Progenitor cell of endocrine pancreas (in vitro differentiated cells): ENCODE results near the gene RAC3. TPM values are rescaled to one million over a fixed set of nuclear protein-coding genes. Genes with fewer than 3 reads are reported as not detected.

Experiments used
- DNase-seq: peaks from one replicate; pipeline ENCODE4 v3.0.0; 2021; ENCODE audit warnings: low spot score; ENCODE audit not compliant: unreplicated experiment
- H3K27ac Mint-ChIP-seq: 2 replicates; pipeline ENCODE4 v1.8.0; 2021; ENCODE audit warnings: mild to moderate bottlenecking, moderate library complexity, mixed read lengths
- H3K27me3 Mint-ChIP-seq: 2 replicates; pipeline ENCODE4 v1.8.0; 2021; ENCODE audit warnings: mixed read lengths
- H3K36me3 Mint-ChIP-seq: 2 replicates; pipeline ENCODE4 v1.8.0; 2022; ENCODE audit warnings: mixed read lengths; ENCODE audit not compliant: insufficient read depth
- H3K4me1 Mint-ChIP-seq: 2 replicates; pipeline ENCODE4 v1.8.0; 2021; ENCODE audit warnings: low read depth, mixed read lengths
- H3K4me3 Mint-ChIP-seq: 2 replicates; pipeline ENCODE4 v1.8.0; 2021; ENCODE audit warnings: low read depth, mild to moderate bottlenecking, moderate library complexity, mixed read lengths
- H3K9me3 Mint-ChIP-seq: 2 replicates; pipeline ENCODE4 v1.8.0; 2021; ENCODE audit warnings: low read depth, mixed read lengths
- total RNA-seq: library from RNA; stranded (reverse); gene quantifications from 2 replicates; pipeline ENCODE4 v1.2.1, GENCODE V29; 2021
- TF ChIP-seq, protein P1 (sequence below): fragments of 200-600 bp; sonication (generic); IDR thresholded peaks from one replicate; pipeline ENCODE4 v1.5.0; 2021; ENCODE audit warnings: antibody characterized with exemption, mild to moderate bottlenecking; ENCODE audit not compliant: unreplicated experiment

The RAC3 gene
- total RNA-seq, 1 donor from 2014 or later = 25.2 TPM

DNA sequence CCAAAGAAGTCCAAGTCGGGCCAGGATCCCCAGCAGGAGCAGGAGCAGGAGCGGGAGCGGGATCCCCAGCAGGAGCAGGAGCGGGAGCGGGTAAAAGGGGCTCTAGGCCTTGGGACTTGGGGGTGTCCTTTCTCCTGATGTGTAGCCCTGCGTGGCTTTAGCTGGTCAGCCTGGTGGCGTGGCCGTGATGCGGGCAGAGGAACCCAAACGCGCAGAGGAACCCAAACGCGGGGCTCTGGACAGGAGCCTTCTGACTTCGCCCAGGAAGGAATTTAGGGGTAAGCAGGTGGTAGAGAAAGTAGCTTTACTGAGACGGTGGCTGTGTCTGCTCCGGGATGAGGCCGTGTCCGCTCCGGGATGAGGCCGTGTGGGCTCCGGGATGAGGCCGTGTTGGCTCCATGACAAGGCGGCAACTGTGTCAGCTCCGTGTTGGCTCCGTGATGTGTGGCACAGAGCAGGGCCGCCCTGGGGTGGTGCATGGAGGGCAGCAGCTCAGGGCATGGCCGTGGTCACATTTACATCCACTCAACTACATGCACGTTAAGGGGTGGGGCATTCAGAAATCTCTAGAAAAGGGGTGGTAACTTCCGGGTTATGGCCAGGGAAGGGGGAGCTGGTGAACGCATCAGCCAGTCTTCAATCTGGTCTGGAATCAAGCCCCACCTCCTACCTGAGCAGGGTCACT lies 34.6 kb upstream of the RAC3 start:
- Mint-ChIP-seq H3K36me3 (no peaks in the 10 kb centered on the region), H3K4me3 (no peak overlapping the region), H3K27ac (no peak overlapping the region), H3K27me3 (no peaks in the 10 kb centered on the region), H3K9me3 (no peaks in the 10 kb centered on the region), H3K4me1 (peaks cover 2% of the 10 kb centered on the region)
- no peak for DNase-seq
- TF ChIP-seq, protein P1, sequence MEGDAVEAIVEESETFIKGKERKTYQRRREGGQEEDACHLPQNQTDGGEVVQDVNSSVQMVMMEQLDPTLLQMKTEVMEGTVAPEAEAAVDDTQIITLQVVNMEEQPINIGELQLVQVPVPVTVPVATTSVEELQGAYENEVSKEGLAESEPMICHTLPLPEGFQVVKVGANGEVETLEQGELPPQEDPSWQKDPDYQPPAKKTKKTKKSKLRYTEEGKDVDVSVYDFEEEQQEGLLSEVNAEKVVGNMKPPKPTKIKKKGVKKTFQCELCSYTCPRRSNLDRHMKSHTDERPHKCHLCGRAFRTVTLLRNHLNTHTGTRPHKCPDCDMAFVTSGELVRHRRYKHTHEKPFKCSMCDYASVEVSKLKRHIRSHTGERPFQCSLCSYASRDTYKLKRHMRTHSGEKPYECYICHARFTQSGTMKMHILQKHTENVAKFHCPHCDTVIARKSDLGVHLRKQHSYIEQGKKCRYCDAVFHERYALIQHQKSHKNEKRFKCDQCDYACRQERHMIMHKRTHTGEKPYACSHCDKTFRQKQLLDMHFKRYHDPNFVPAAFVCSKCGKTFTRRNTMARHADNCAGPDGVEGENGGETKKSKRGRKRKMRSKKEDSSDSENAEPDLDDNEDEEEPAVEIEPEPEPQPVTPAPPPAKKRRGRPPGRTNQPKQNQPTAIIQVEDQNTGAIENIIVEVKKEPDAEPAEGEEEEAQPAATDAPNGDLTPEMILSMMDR = no peak

DNA sequence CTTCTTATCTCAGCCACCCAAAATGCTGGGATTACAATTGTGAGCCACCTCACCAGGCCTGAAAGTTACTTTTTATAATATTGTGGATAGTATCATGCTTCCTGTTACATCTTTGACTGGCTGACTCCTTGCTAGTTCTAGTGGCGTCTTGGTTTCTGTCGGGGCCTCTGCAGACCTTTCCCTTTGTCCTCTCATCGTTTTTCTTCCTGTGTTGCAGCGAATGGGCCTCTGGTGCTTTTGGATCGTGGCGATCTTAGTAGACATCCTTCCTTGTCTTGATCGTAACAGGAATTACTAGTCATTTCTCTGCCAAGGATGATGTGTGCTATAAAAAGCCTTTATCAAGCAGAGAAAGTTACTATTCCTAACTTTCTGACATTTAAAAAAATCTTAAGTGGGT lies 33.3 kb upstream of the RAC3 start:
- Mint-ChIP-seq H3K36me3 (no peaks in the 10 kb centered on the region), H3K27me3 (no peaks in the 10 kb centered on the region), H3K27ac (no peak overlapping the region), H3K9me3 (no peaks in the 10 kb centered on the region), H3K4me3 (no peak overlapping the region), H3K4me1 (peaks cover 2% of the 10 kb centered on the region)
- TF ChIP-seq, protein P1 = no peak
- DNase-seq = no peak

DNA sequence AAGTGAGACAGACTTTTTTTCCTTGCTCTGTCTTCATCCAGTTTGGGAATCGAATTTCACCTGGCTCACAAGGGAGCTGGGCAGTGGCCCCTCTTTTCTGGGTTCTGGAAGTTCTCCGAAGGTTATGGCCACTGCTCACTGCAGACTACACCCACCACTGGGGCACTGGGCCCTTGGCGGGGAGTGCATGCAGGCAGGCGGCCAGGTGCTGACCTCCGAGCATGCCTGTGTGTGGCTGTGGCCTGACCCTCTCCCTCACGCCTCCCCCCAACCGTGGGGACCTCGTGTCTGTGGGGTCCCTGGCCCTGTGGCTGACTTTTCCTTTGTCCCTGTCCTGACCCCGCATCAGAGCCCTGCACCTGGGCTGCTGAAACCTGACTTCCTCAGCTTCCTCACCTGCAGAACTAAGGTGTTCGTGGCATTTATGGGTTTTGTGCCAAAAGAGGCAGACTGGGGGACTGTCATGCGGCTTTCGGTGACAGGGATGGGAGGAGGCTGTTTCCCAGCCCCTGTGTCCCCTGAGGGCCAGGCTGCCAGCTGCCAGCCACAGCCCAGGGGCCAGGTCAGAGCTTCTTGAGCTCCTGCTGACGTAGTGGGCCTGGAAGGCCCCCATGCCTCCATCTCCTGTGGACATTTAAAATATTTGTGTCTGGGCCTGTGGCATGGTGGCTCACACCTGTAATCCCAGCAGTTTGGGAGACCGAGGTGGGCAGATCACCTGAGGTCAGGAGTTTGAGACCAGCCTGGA lies 32.6 kb upstream of the RAC3 start:
- Mint-ChIP-seq H3K27ac (no peak overlapping the region), H3K4me3 (no peak overlapping the region), H3K4me1 (peaks cover 2% of the 10 kb centered on the region), H3K36me3 (no peaks in the 10 kb centered on the region), H3K9me3 (no peaks in the 10 kb centered on the region), H3K27me3 (no peaks in the 10 kb centered on the region)
- TF ChIP-seq, protein P1 = no peak
- no peak for DNase-seq

DNA sequence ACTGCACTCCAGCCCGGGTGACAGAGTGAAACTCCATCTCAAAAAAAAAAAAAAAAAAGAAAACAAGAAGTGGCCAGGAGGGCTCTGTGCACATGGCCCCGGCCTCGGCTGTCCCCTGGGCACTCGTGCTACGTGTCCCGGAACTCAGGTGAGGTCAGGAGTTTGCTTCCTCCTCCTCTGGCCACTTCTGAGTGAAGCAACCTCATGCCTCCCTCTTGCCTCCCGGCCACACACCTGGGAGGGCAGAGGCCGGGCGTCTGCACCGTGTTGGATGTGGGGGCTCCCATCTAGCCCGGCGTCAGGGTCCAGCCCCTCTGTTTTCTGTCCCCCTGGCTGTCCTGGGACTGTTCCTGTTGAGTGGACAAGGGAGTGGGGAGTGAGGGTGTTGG lies 31.9 kb upstream of the RAC3 start:
- Mint-ChIP-seq H3K36me3 (no peaks in the 10 kb centered on the region), H3K4me1 (peaks cover 2% of the 10 kb centered on the region), H3K9me3 (no peaks in the 10 kb centered on the region), H3K27me3 (no peaks in the 10 kb centered on the region), H3K4me3 (no peak overlapping the region), H3K27ac (no peak overlapping the region)
- TF ChIP-seq, protein P1 = no peak
- DNase-seq = no peak

DNA sequence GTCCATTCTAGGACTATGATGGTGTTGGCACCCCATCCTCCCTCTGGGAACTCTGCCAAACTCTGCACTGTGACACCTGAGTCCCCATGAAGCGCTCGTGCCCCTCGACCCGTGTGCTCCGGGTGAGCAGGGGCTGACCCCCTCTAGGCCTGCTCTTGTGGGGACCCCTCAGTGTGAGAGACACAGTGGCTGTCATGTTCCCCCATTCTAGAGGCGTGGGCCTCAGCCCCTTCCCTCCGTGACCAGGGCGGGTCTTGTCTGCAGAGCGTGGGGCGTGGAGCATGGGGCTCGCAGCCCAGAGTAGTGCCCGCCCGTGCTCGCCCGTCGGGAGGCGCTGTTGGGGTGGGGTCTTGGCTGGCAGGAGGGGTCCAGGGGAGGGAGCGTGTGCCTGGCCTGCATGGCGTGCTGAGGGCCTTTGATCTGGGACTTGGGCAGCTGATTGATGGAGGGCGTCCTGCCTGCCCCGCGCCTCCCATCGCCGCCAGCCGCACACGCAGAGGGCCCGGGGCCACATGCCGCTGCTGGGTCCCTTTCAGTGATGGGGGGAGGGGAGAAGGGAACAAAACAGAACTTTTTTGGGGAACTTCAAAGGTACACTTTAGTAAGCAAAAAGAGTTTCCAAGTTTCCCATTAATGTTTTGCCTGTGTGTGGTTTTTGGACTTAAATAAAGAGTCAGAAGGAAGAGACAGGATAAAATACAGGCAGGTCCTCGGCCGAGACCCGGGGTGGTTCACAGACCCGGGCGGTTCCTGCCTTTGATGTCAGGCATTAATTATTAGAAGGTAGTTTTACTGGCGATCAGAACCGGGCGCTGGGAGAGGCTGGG lies 31.3 kb upstream of the RAC3 start:
- H3K4me1 Mint-ChIP-seq = no peaks in the 10 kb centered on the region
- no peaks in the 10 kb centered on the region for H3K36me3 Mint-ChIP-seq
- no peaks in the 10 kb centered on the region for H3K9me3 Mint-ChIP-seq
- no peaks in the 10 kb centered on the region for H3K27me3 Mint-ChIP-seq
- no peak overlapping the region for H3K4me3 Mint-ChIP-seq
- DNase-seq = no peak
- H3K27ac Mint-ChIP-seq = no peak overlapping the region
- TF ChIP-seq, protein P1 = no peak
